Lung (tissue), 12 donors: ENCODE measurements around the gene ADAMTSL2. TPM values are rescaled to one million over a fixed set of nuclear protein-coding genes. Genes with fewer than 3 reads are reported as not detected.

Source experiments
- ATAC-seq: fragments of 200-7000 bp; cut with Tn5 transposase; one replicate; pipeline ENCODE4 v1.9.1; 2020; ENCODE audit warnings: moderate number of reproducible peaks; ENCODE audit not compliant: insufficient read depth, low FRiP score
- DNase-seq, 3 donors: peaks; one replicate each; pipeline ENCODE4 v3.0.0-alpha.2; 2013 to 2017
- H3K27ac ChIP-seq, 2 donors: one replicate each; pipeline ENCODE4 v1.5.1; 2013; ENCODE audit warnings: mild to moderate bottlenecking in 2 of 2, moderate library complexity in 2 of 2, control low read depth in 1 of 2, inconsistent platforms in 1 of 2, low read depth in 1 of 2, low read length in 1 of 2
- H3K27me3 ChIP-seq, 3 donors: one replicate each; pipeline ENCODE4 v1.5.1; 2013; ENCODE audit warnings: low read length in 2 of 3; ENCODE audit not compliant: control insufficient read depth in 3 of 3, insufficient read depth in 3 of 3
- H3K36me3 ChIP-seq, 4 donors: one replicate each; pipeline ENCODE4 v1.5.1; 2013; ENCODE audit warnings: low read length in 4 of 4, mild to moderate bottlenecking in 1 of 4, moderate library complexity in 1 of 4; ENCODE audit not compliant: control insufficient read depth in 4 of 4, insufficient read depth in 4 of 4
- H3K4me1 ChIP-seq, 5 donors: one replicate each; pipeline ENCODE4 v1.5.1; 2013; ENCODE audit warnings: low read length in 5 of 5, mild to moderate bottlenecking in 2 of 5, moderate library complexity in 1 of 5; ENCODE audit not compliant: control insufficient read depth in 5 of 5, insufficient read depth in 5 of 5
- H3K4me3 ChIP-seq: one replicate; pipeline ENCODE4 v1.5.1; 2013; ENCODE audit warnings: mild to moderate bottlenecking, control low read depth, moderate library complexity
- H3K9ac ChIP-seq, 2 donors: one replicate each; pipeline ENCODE4 v1.5.1; 2013; ENCODE audit warnings: low read length in 2 of 2, control low read depth in 1 of 2; ENCODE audit not compliant: insufficient read depth in 1 of 2
- H3K9me3 ChIP-seq, 4 donors: one replicate each; pipeline ENCODE4 v1.5.1; 2013; ENCODE audit warnings: low read length in 3 of 4, mild to moderate bottlenecking in 1 of 4, moderate library complexity in 1 of 4; ENCODE audit not compliant: control insufficient read depth in 4 of 4, insufficient read depth in 3 of 4
- WGBS, 2 donors: extraction: QIAGEN DNeasy Blood & Tissue Kit; methylation state at CpG; one replicate each; pipeline ENCODE4 v1.1.7; 2013; 5-methylcytosine and 5-hydroxymethylcytosine counted together
- polyA plus RNA-seq, 2 donors: library from polyadenylated mRNA; stranded (reverse); fragments of 200-250 nt; gene quantifications; one replicate each; pipeline ENCODE4 v1.2.1, GENCODE V29; 2013
- total RNA-seq, 2 donors: library from RNA; depleted of rRNA in 1 of 2; stranded (reverse); fragments of >200 nt in 1 of 2; gene quantifications; one replicate each; pipeline ENCODE4 v1.2.1, GENCODE V29; 2014 to 2021
- TF ChIP-seq, protein P1 (sequence below): IDR thresholded peaks from 2 replicates; pipeline ENCODE4 v1.5.1; 2012; ENCODE audit warnings: mild to moderate bottlenecking; ENCODE audit errors: control extremely low read depth, extremely low read depth
- donor health status: control.
- donor health status: control.
- donor health status: Bipolar disorder and iron deficiency.
- donor health status: healthy.
- donor health status: DM: yes; HTN: yes; CAD: no.

The ADAMTSL2 gene
- total and polyA plus RNA-seq, 4 donors, result 6.4 to 20.6 (median 10.1) TPM

GRCh38 chr9:133514460-133515239 lies 19.9 kb upstream of the ADAMTSL2 start:
- Histone ChIP-seq H3K9ac (no peak overlapping the region), H3K9me3 (peaks cover 0 to 3% (median 0%) of the 10 kb centered on the region in 4 donors), H3K27ac (no peak overlapping the region), H3K36me3 (no peaks in the 10 kb centered on the region), H3K4me1 (peaks cover 3 to 62% (median 16%) of the 10 kb centered on the region in 5 donors), H3K4me3 (no peak overlapping the region), H3K27me3 (no peaks in the 10 kb centered on the region)
- 47 to 66% methylated on average over 14 of the region's 14 CpGs for WGBS, 2 donors
- TF ChIP-seq, protein P1, sequence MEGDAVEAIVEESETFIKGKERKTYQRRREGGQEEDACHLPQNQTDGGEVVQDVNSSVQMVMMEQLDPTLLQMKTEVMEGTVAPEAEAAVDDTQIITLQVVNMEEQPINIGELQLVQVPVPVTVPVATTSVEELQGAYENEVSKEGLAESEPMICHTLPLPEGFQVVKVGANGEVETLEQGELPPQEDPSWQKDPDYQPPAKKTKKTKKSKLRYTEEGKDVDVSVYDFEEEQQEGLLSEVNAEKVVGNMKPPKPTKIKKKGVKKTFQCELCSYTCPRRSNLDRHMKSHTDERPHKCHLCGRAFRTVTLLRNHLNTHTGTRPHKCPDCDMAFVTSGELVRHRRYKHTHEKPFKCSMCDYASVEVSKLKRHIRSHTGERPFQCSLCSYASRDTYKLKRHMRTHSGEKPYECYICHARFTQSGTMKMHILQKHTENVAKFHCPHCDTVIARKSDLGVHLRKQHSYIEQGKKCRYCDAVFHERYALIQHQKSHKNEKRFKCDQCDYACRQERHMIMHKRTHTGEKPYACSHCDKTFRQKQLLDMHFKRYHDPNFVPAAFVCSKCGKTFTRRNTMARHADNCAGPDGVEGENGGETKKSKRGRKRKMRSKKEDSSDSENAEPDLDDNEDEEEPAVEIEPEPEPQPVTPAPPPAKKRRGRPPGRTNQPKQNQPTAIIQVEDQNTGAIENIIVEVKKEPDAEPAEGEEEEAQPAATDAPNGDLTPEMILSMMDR, result no peak
- ATAC-seq (no peak), DNase-seq (peak; percentile 91 to 94 (median 92))

GRCh38 chr9:133515240-133515610 lies 19.3 kb upstream of the ADAMTSL2 start:
- H3K9me3 ChIP-seq, result peaks cover 0 to 3% (median 0%) of the 10 kb centered on the region in 4 donors
- DNase-seq (no peak), ATAC-seq (no peak)
- no peaks in the 10 kb centered on the region for H3K27me3 ChIP-seq
- 93% methylated on average over 10 of the region's 10 CpGs for WGBS, 2 donors
- H3K27ac ChIP-seq, result no peak overlapping the region
- H3K4me3 ChIP-seq, result no peak overlapping the region
- H3K36me3 ChIP-seq, result no peaks in the 10 kb centered on the region
- TF ChIP-seq, protein P1, result no peak
- H3K4me1 ChIP-seq, result peaks cover 0 to 57% (median 14%) of the 10 kb centered on the region in 5 donors
- H3K9ac ChIP-seq, result no peak overlapping the region

DNA sequence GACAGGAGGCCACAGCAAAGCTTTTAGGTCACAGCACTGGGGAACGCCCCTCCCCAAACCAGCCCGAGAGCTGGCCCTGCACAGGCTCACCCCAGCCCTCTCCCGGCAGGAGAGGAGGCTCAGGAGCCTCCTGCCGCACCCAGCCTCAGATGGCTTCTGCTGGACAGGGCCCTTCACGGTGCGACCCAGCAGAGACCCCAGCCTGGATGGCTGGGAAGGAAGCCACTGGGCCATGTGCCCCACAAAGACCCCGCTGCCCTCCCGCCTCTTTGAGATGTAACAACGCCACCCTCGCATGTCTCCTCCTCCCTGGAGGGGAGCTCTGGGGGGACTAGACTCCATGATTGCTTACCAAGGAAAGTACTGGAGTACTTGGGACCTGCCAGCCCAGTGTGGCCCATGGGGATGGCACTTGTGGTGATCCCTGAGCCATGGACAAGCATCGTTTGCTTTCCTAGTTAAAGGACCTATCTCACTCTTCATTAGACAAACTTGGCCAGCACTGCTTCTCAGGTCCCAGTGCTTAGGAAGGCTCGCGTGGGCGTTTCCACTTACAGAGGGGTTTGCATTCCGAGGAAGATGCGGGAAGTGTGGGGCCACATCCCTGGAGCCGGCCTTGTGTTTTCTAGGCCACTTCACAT lies 18.8 kb upstream of the ADAMTSL2 start:
- DNase-seq, result no peak
- WGBS, 2 donors, result 88 to 92% methylated on average over 17 of the region's 17 CpGs
- Histone ChIP-seq H3K27me3 (no peaks in the 10 kb centered on the region), H3K27ac (no peak overlapping the region), H3K9me3 (peaks cover 0 to 3% (median 0%) of the 10 kb centered on the region in 4 donors), H3K36me3 (no peaks in the 10 kb centered on the region), H3K4me1 (peaks cover 0 to 56% (median 14%) of the 10 kb centered on the region in 5 donors), H3K4me3 (no peak overlapping the region), H3K9ac (no peak overlapping the region)
- TF ChIP-seq, protein P1, result no peak
- no peak for ATAC-seq
